ENCODE data around the gene RIPK3.

The RIPK3 gene

Small RNA genes within 50 kb of the gene (small RNA-seq; reads per million reads assigned to genes)
- 0 reads per million in 2 experiments for gene RF00026
